IMR-90 (cell line): ENCODE results near the gene NME7. TPM values are rescaled to one million over a fixed set of nuclear protein-coding genes. Genes with fewer than 3 reads are reported as not detected.

ENCODE experiments used
- ATAC-seq: fragments of 200-7000 bp; cut with Tn5 transposase; 2 replicates; pipeline ENCODE4 v1.9.1; 2020; ENCODE audit warnings: low read depth, mild to moderate bottlenecking, moderate library complexity
- BruUV-seq: library from RNA; stranded (reverse); fragments of 400-500 nt; replicated peaks from 2 replicates; lab custom pipeline; 2021; lab: Mats Ljungman, UMichigan
- CTCF ChIA-PET: fragments of 300-600 bp; formaldehyde crosslinking; extraction: SDS; loops from one replicate; lab custom pipeline; 2021; ENCODE audit warnings: antibody characterized with exemption; lab: Yijun Ruan, JAX
- POLR2A ChIA-PET: fragments of 300-600 bp; sonication (Branson Sonifier 250); formaldehyde crosslinking; loops from one replicate; lab custom pipeline; 2022; ENCODE audit warnings: antibody characterized with exemption; ENCODE audit not compliant: unreplicated experiment; lab: Charles Lee
- DNase-seq: peaks from one replicate; pipeline ENCODE4 v3.0.0; 2013
- H2AFZ ChIP-seq: replicated peaks from 2 replicates; pipeline ENCODE3; 2013; ENCODE audit warnings: low read length, mild to moderate bottlenecking; ENCODE audit not compliant: poor library complexity
- H2AK5ac ChIP-seq: 2 replicates; pipeline ENCODE4 v1.6.1; 2013; ENCODE audit warnings: low read depth, low read length, inconsistent platforms
- H2AK9ac ChIP-seq: replicated peaks from 2 replicates; pipeline ENCODE3; 2013; ENCODE audit warnings: mild to moderate bottlenecking, low read depth, low read length, moderate library complexity; ENCODE audit not compliant: poor library complexity
- H2BK120ac ChIP-seq: 2 replicates; pipeline ENCODE4 v1.6.1; 2013; ENCODE audit warnings: low read depth, low read length, inconsistent platforms
- H2BK15ac ChIP-seq: 3 replicates; pipeline ENCODE4 v1.6.1; 2013; ENCODE audit warnings: low read depth, low read length, inconsistent platforms
- H2BK20ac ChIP-seq: 2 replicates; pipeline ENCODE4 v1.6.1; 2013; ENCODE audit warnings: low read depth, mild to moderate bottlenecking, inconsistent platforms, low read length, moderate library complexity
- H2BK5ac ChIP-seq: 2 replicates; pipeline ENCODE4 v1.6.1; 2013; ENCODE audit warnings: mild to moderate bottlenecking, low read depth, low read length, inconsistent platforms; ENCODE audit not compliant: poor library complexity, severe bottlenecking
- H3K14ac ChIP-seq: replicated peaks from 2 replicates; pipeline ENCODE4 v1.6.1; 2013; ENCODE audit warnings: low read depth, low read length, inconsistent platforms
- H3K18ac ChIP-seq: 2 replicates; pipeline ENCODE4 v1.6.1; 2013; ENCODE audit warnings: low read depth, low read length, control low read depth
- H3K23ac ChIP-seq: 2 replicates; pipeline ENCODE4 v1.6.1; 2013; ENCODE audit warnings: low read depth, low read length, inconsistent platforms
- H3K27ac ChIP-seq: 2 replicates; pipeline ENCODE4 v1.5.1; 2013; ENCODE audit warnings: mild to moderate bottlenecking, control low read depth, low read length; ENCODE audit not compliant: insufficient read depth
- H3K27me3 ChIP-seq: 2 replicates; pipeline ENCODE4 v1.6.1; 2013; ENCODE audit warnings: low read length; ENCODE audit not compliant: control insufficient read depth, insufficient read depth
- H3K36me3 ChIP-seq: 2 replicates; pipeline ENCODE4 v1.6.1; 2013; ENCODE audit warnings: low read length, mixed read lengths; ENCODE audit not compliant: control insufficient read depth, insufficient read depth
- H3K4ac ChIP-seq: 2 replicates; pipeline ENCODE4 v1.6.1; 2013; ENCODE audit warnings: low read depth, low read length, inconsistent platforms
- H3K4me1 ChIP-seq: 2 replicates; pipeline ENCODE4 v1.6.1; 2013; ENCODE audit warnings: low read length, mixed read lengths; ENCODE audit not compliant: control insufficient read depth, insufficient read depth
- H3K4me2 ChIP-seq: 2 replicates; pipeline ENCODE4 v1.6.1; 2013; ENCODE audit warnings: low read depth, mild to moderate bottlenecking, control low read depth, low read length, moderate library complexity
- H3K4me3 ChIP-seq: 2 replicates; pipeline ENCODE4 v1.5.1; 2013; ENCODE audit warnings: low read depth, mild to moderate bottlenecking, control low read depth, low read length, moderate library complexity; ENCODE audit not compliant: insufficient read depth
- H3K56ac ChIP-seq: 2 replicates; pipeline ENCODE4 v1.6.1; 2013; ENCODE audit warnings: low read length, inconsistent platforms; ENCODE audit not compliant: insufficient read depth; ENCODE audit errors: extremely low read depth
- H3K79me1 ChIP-seq, 2 experiments: 2 replicates each; pipeline ENCODE4 v1.6.1; 2013; ENCODE audit warnings: low read length in 2 of 2, inconsistent platforms in 1 of 2, low read depth in 1 of 2
- H3K9ac ChIP-seq: 2 replicates; pipeline ENCODE4 v1.6.1; 2013; ENCODE audit warnings: low read depth, low read length, control low read depth
- H3K9me1 ChIP-seq: 2 replicates; pipeline ENCODE4 v1.6.1; 2013; ENCODE audit warnings: low read length, inconsistent platforms; ENCODE audit not compliant: insufficient read depth
- H3K9me3 ChIP-seq: 2 replicates; pipeline ENCODE4 v1.6.1; 2013; ENCODE audit warnings: low read length; ENCODE audit not compliant: control insufficient read depth, insufficient read depth
- H4K20me1 ChIP-seq: 2 replicates; pipeline ENCODE4 v1.6.1; 2013; ENCODE audit warnings: low read length, inconsistent platforms; ENCODE audit not compliant: insufficient read depth
- H4K5ac ChIP-seq: 2 replicates; pipeline ENCODE4 v1.6.1; 2013; ENCODE audit warnings: mild to moderate bottlenecking, low read depth, low read length, control low read depth
- H4K8ac ChIP-seq, 2 experiments: 2 replicates each; pipeline ENCODE4 v1.6.1; 2013; ENCODE audit warnings: low read depth in 2 of 2, low read length in 2 of 2, control low read depth in 1 of 2, inconsistent platforms in 1 of 2
- H4K91ac ChIP-seq: 2 replicates; pipeline ENCODE4 v1.6.1; 2013; ENCODE audit warnings: low read depth, low read length, inconsistent platforms; ENCODE audit not compliant: insufficient read depth
- BHLHE40 ChIP-seq: fragments of 150-350 bp; IDR thresholded peaks from 2 replicates; pipeline ENCODE4 v1.6.1; 2016; ENCODE audit warnings: mild to moderate bottlenecking, low read depth, low read length
- CEBPB ChIP-seq: IDR thresholded peaks from 2 replicates; pipeline ENCODE4 v1.6.1; 2012; ENCODE audit warnings: low read depth, low read length, improper control_type of control experiment
- CHD1 ChIP-seq: IDR thresholded peaks from 2 replicates; pipeline ENCODE4 v1.6.1; 2012; ENCODE audit warnings: low read depth, low read length, improper control_type of control experiment
- FOS ChIP-seq: fragments of 150-350 bp; IDR thresholded peaks from 2 replicates; pipeline ENCODE4 v1.6.1; 2016; ENCODE audit warnings: low read depth, low read length
- MAFK ChIP-seq: IDR thresholded peaks from 2 replicates; pipeline ENCODE4 v1.6.1; 2012; ENCODE audit warnings: low read depth, low read length, improper control_type of control experiment
- MAZ ChIP-seq: IDR thresholded peaks from 2 replicates; pipeline ENCODE4 v1.6.1; 2012; ENCODE audit warnings: low read depth, mild to moderate bottlenecking, low read length, improper control_type of control experiment, moderate library complexity, borderline replicate concordance
- MXI1 ChIP-seq: IDR thresholded peaks from 2 replicates; pipeline ENCODE4 v1.6.1; 2012; ENCODE audit warnings: low read depth, mild to moderate bottlenecking, low read length, moderate library complexity, borderline replicate concordance
- NFE2L2 ChIP-seq: fragments of 150-350 bp; IDR thresholded peaks from 2 replicates; pipeline ENCODE4 v1.6.1; 2016; ENCODE audit warnings: low read depth, mild to moderate bottlenecking, low read length
- POLR2A ChIP-seq: IDR thresholded peaks from 2 replicates; pipeline ENCODE4 v1.6.1; 2012; ENCODE audit warnings: mild to moderate bottlenecking, low read depth, low read length
- RAD21 ChIP-seq: IDR thresholded peaks from 2 replicates; pipeline ENCODE4 v1.6.1; 2012; ENCODE audit warnings: low read length, improper control_type of control experiment
- RCOR1 ChIP-seq: IDR thresholded peaks from 2 replicates; pipeline ENCODE4 v1.6.1; 2012; ENCODE audit warnings: mild to moderate bottlenecking, low read length, improper control_type of control experiment; ENCODE audit not compliant: insufficient replicate concordance
- RFX5 ChIP-seq: IDR thresholded peaks from 2 replicates; pipeline ENCODE4 v1.8.0; 2012; ENCODE audit warnings: low read depth, mild to moderate bottlenecking, low read length, moderate library complexity
- SMC3 ChIP-seq: fragments of 150-350 bp; IDR thresholded peaks from 2 replicates; pipeline ENCODE4 v1.6.1; 2016; ENCODE audit warnings: low read depth, mild to moderate bottlenecking, antibody characterized with exemption, low read length, moderate library complexity
- WGBS, 2 experiments: methylation state at CpG; one replicate each; pipeline versions ENCODE4 v1.1.5 to v1.1.7; 2013; ENCODE audit warnings: missing lambda C conversion rate in 2 of 2; ENCODE audit not compliant: insufficient read length in 1 of 2; ENCODE audit errors: extremely low coverage in 2 of 2; 5-methylcytosine and 5-hydroxymethylcytosine counted together
- dilution Hi-C: fragments of 300-500 bp; cut with HindIII; formaldehyde crosslinking; loops from one replicate; pipeline ENCODE4 v1.14.3; 2018; ENCODE audit warnings: low sequenced_read_pairs; ENCODE audit not compliant: unreplicated experiment
- in situ Hi-C: fragments of 300-500 bp; cut with MboI; formaldehyde crosslinking; loops from 3 replicates; pipeline ENCODE4 v1.14.3; 2019; ENCODE audit warnings: low sequenced_read_pairs, inconsistent platforms, mixed read lengths
- intact Hi-C: fragments of 100-400 bp; cut with micrococcal nuclease; formaldehyde crosslinking; loops from 2 replicates; pipeline ENCODE4 v1.10.0; 2022
- polyA plus RNA-seq, 3 experiments: library from polyadenylated mRNA; depleted of rRNA; stranded (reverse); fragments of >200 nt; gene quantifications; 2 replicates each; pipeline ENCODE4 v1.2.3, GENCODE V29; 2012; ENCODE audit warnings: low replicate concordance in 1 of 3
- total RNA-seq: library from RNA; depleted of rRNA; stranded (reverse); fragments of >200 nt; gene quantifications from 2 replicates; pipeline ENCODE4 v1.2.3, GENCODE V29; 2012
- TF ChIP-seq, protein P1 (sequence below): conservative IDR thresholded peaks from 2 replicates; pipeline ENCODE4 v1.5.1; 2012; ENCODE audit warnings: mild to moderate bottlenecking, low read depth, low read length, improper control_type of control experiment
- TF ChIP-seq, protein P2 (sequence below): fragments of 150-350 bp; IDR thresholded peaks from 2 replicates; pipeline ENCODE4 v1.6.1; 2016; ENCODE audit warnings: low read depth, mild to moderate bottlenecking, low read length, moderate library complexity, borderline replicate concordance
- TF ChIP-seq, protein P3 (sequence below): fragments of 150-350 bp; IDR thresholded peaks from 2 replicates; pipeline ENCODE4 v1.6.1; 2017; ENCODE audit warnings: mild to moderate bottlenecking, antibody characterized with exemption, low read length, low read depth

Gene NME7
- total and polyA plus RNA-seq, 2 of the 4 experiments (the other 2 are of a cell fraction) = 18.3 to 22.4 TPM

DNA sequence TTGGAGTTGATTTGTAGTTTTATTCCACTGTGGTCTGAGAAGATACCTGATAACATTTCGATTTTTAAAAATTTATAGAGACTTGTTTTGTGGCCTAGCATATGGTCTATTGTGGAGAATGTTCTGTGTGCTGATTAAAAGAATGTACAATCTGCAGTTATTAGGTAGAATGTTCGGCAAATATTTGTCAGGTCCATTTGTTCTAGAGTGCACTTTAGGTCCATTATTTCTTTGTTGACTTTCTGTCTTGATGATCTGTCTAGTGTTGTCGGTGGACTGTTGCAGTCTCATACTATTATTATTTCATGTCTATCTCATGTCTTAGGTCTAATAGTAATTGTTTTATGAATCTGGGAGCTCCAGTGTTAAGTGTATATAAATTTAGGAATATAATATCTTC lies 116.8 kb downstream of the NME7 start:
- no peak for ATAC-seq
- Histone ChIP-seq H3K9me1 (no peaks in the 10 kb centered on the region), H3K18ac (no peak overlapping the region), H3K4me1 (no peaks in the 10 kb centered on the region), H2BK20ac (no peak overlapping the region), H3K9ac (no peak overlapping the region), H2BK15ac (no peak overlapping the region), H2AFZ (no peak overlapping the region), H2BK120ac (no peak overlapping the region), H3K36me3 (no peaks in the 10 kb centered on the region), H2AK5ac (no peak overlapping the region), H3K4me3 (no peak overlapping the region), H4K20me1 (no peaks in the 10 kb centered on the region), H3K9me3 (no peaks in the 10 kb centered on the region), H3K27ac (no peak overlapping the region), H4K91ac (no peak overlapping the region), H3K56ac (no peak overlapping the region), H3K4me2 (no peak overlapping the region), H2AK9ac (no peak overlapping the region), H4K5ac (no peak overlapping the region), H2BK5ac (no peak overlapping the region), H3K4ac (no peak overlapping the region), H4K8ac (no peak overlapping the region), H3K27me3 (no peaks in the 10 kb centered on the region), H3K14ac (no peak overlapping the region), H3K23ac (no peak overlapping the region), H3K79me1 (no peaks in the 10 kb centered on the region)
- intact Hi-C loops (no loop called here), in situ Hi-C loops (no loop called here), dilution Hi-C loops (no loop called here)
- no TSS peak for BruUV-seq
- ChIA-PET CTCF (no interaction called here), POLR2A (no interaction called here)
- 60% methylated on average over 1 of the region's 3 CpGs; no CpG with 5 or more reads in 1 of the 2 experiments for WGBS, 2 experiments
- DNase-seq = no peak
- no peak for TF ChIP-seq MXI1
- no peak for TF ChIP-seq POLR2A
- TF ChIP-seq, protein P1, sequence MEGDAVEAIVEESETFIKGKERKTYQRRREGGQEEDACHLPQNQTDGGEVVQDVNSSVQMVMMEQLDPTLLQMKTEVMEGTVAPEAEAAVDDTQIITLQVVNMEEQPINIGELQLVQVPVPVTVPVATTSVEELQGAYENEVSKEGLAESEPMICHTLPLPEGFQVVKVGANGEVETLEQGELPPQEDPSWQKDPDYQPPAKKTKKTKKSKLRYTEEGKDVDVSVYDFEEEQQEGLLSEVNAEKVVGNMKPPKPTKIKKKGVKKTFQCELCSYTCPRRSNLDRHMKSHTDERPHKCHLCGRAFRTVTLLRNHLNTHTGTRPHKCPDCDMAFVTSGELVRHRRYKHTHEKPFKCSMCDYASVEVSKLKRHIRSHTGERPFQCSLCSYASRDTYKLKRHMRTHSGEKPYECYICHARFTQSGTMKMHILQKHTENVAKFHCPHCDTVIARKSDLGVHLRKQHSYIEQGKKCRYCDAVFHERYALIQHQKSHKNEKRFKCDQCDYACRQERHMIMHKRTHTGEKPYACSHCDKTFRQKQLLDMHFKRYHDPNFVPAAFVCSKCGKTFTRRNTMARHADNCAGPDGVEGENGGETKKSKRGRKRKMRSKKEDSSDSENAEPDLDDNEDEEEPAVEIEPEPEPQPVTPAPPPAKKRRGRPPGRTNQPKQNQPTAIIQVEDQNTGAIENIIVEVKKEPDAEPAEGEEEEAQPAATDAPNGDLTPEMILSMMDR = no peak
- TF ChIP-seq MAFK = no peak
- TF ChIP-seq, protein P2, sequence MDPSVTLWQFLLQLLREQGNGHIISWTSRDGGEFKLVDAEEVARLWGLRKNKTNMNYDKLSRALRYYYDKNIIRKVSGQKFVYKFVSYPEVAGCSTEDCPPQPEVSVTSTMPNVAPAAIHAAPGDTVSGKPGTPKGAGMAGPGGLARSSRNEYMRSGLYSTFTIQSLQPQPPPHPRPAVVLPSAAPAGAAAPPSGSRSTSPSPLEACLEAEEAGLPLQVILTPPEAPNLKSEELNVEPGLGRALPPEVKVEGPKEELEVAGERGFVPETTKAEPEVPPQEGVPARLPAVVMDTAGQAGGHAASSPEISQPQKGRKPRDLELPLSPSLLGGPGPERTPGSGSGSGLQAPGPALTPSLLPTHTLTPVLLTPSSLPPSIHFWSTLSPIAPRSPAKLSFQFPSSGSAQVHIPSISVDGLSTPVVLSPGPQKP = no peak
- no peak for TF ChIP-seq RAD21
- TF ChIP-seq RCOR1 = no peak
- no peak for TF ChIP-seq SMC3
- TF ChIP-seq CEBPB = no peak
- no peak for TF ChIP-seq RFX5
- no peak for TF ChIP-seq FOS
- TF ChIP-seq NFE2L2 = no peak
- TF ChIP-seq CHD1 = no peak
- TF ChIP-seq MAZ = no peak
- TF ChIP-seq BHLHE40 = no peak
- TF ChIP-seq, protein P3, sequence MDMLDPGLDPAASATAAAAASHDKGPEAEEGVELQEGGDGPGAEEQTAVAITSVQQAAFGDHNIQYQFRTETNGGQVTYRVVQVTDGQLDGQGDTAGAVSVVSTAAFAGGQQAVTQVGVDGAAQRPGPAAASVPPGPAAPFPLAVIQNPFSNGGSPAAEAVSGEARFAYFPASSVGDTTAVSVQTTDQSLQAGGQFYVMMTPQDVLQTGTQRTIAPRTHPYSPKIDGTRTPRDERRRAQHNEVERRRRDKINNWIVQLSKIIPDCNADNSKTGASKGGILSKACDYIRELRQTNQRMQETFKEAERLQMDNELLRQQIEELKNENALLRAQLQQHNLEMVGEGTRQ = no peak
